IMR-90 (cell line): ENCODE data around the gene CMSS1.

ENCODE experiments used
- BHLHE40 ChIP-seq: fragments of 150-350 bp; IDR thresholded peaks from 2 replicates; pipeline ENCODE4 v1.6.1; 2016; ENCODE audit warnings: mild to moderate bottlenecking, low read depth, low read length
- CEBPB ChIP-seq: IDR thresholded peaks from 2 replicates; pipeline ENCODE4 v1.6.1; 2012; ENCODE audit warnings: low read depth, low read length, improper control_type of control experiment
- CHD1 ChIP-seq: IDR thresholded peaks from 2 replicates; pipeline ENCODE4 v1.6.1; 2012; ENCODE audit warnings: low read depth, low read length, improper control_type of control experiment
- CTCF ChIP-seq: conservative IDR thresholded peaks from 2 replicates; pipeline ENCODE4 v1.5.1; 2012; ENCODE audit warnings: mild to moderate bottlenecking, low read depth, low read length, improper control_type of control experiment
- FOS ChIP-seq: fragments of 150-350 bp; IDR thresholded peaks from 2 replicates; pipeline ENCODE4 v1.6.1; 2016; ENCODE audit warnings: low read depth, low read length
- MAZ ChIP-seq: IDR thresholded peaks from 2 replicates; pipeline ENCODE4 v1.6.1; 2012; ENCODE audit warnings: low read depth, mild to moderate bottlenecking, low read length, improper control_type of control experiment, moderate library complexity, borderline replicate concordance
- MXI1 ChIP-seq: IDR thresholded peaks from 2 replicates; pipeline ENCODE4 v1.6.1; 2012; ENCODE audit warnings: low read depth, mild to moderate bottlenecking, low read length, moderate library complexity, borderline replicate concordance
- NFE2L2 ChIP-seq: fragments of 150-350 bp; IDR thresholded peaks from 2 replicates; pipeline ENCODE4 v1.6.1; 2016; ENCODE audit warnings: low read depth, mild to moderate bottlenecking, low read length
- POLR2A ChIP-seq: IDR thresholded peaks from 2 replicates; pipeline ENCODE4 v1.6.1; 2012; ENCODE audit warnings: mild to moderate bottlenecking, low read depth, low read length
- RAD21 ChIP-seq: IDR thresholded peaks from 2 replicates; pipeline ENCODE4 v1.6.1; 2012; ENCODE audit warnings: low read length, improper control_type of control experiment
- RFX5 ChIP-seq: IDR thresholded peaks from 2 replicates; pipeline ENCODE4 v1.8.0; 2012; ENCODE audit warnings: low read depth, mild to moderate bottlenecking, low read length, moderate library complexity
- SMC3 ChIP-seq: fragments of 150-350 bp; IDR thresholded peaks from 2 replicates; pipeline ENCODE4 v1.6.1; 2016; ENCODE audit warnings: low read depth, mild to moderate bottlenecking, antibody characterized with exemption, low read length, moderate library complexity
- USF2 ChIP-seq: fragments of 150-350 bp; IDR thresholded peaks from 2 replicates; pipeline ENCODE4 v1.6.1; 2017; ENCODE audit warnings: mild to moderate bottlenecking, antibody characterized with exemption, low read length, low read depth

GRCh38 chr3:100195375-100195774 is 377.7 kb downstream of the CMSS1 start:
- TF ChIP-seq CTCF = no peak
- no peak for TF ChIP-seq RFX5
- TF ChIP-seq RAD21 = no peak
- no peak for TF ChIP-seq POLR2A
- TF ChIP-seq CEBPB = no peak
- TF ChIP-seq BHLHE40 = no peak
- no peak for TF ChIP-seq MXI1
- no peak for TF ChIP-seq CHD1
- no peak for TF ChIP-seq NFE2L2
- no peak for TF ChIP-seq FOS
- TF ChIP-seq SMC3 = no peak
- TF ChIP-seq MAZ = no peak
- TF ChIP-seq USF2 = no peak
